ENCODE results near the gene PCDHGC4.

- TF ChIP-seq TAF1 (IDR thresholded peaks at IDR 0.05; ENCODE audit: borderline replicate concordance, insufficient read depth, low read length) = no peak
- no peak for TF ChIP-seq REST (IDR thresholded peaks at IDR 0.05; ENCODE audit: insufficient read depth in 1 of 2, low read depth in 2 of 2, low read length in 2 of 2)
These were observed at the start of gene PCDHGC4 for GRCh38 chr5:141484641-141485311.

All from PFSK-1 (cell line).